Skeletal muscle tissue (tissue), 4 donors: ENCODE data around the gene OAS3. TPM values are rescaled to one million over a fixed set of nuclear protein-coding genes. Genes with fewer than 3 reads are reported as not detected.
"Not testable (repeated sequence)": the region's sequence is repeated elsewhere in the genome, so short reads cannot be mapped to it uniquely, and the experiment has no call there.

Source experiments
- H3K27ac ChIP-seq: one replicate; pipeline ENCODE4 v1.7.0; 2013; ENCODE audit warnings: mild to moderate bottlenecking, low read depth, low read length, inconsistent platforms
- H3K27me3 ChIP-seq, 3 donors: one replicate each; pipeline ENCODE4 v1.7.0; 2013; ENCODE audit warnings: low read length in 3 of 3; ENCODE audit not compliant: control insufficient read depth in 3 of 3, insufficient read depth in 3 of 3
- H3K36me3 ChIP-seq, 3 donors: one replicate each; pipeline ENCODE4 v1.7.0; 2013; ENCODE audit warnings: low read length in 3 of 3; ENCODE audit not compliant: control insufficient read depth in 3 of 3, insufficient read depth in 3 of 3
- H3K4me1 ChIP-seq, 3 donors: one replicate each; pipeline ENCODE4 v1.7.0; 2013; ENCODE audit warnings: low read length in 3 of 3, mild to moderate bottlenecking in 3 of 3; ENCODE audit not compliant: control insufficient read depth in 3 of 3, insufficient read depth in 3 of 3
- H3K4me3 ChIP-seq, 3 donors: one replicate each; pipeline ENCODE4 v1.7.0; 2013; ENCODE audit warnings: low read length in 3 of 3
- H3K9ac ChIP-seq, 3 donors: one replicate each; pipeline ENCODE4 v1.7.0; 2013; ENCODE audit warnings: low read length in 3 of 3, mild to moderate bottlenecking in 3 of 3, moderate library complexity in 2 of 3, low read depth in 1 of 3
- H3K9me3 ChIP-seq, 3 donors: one replicate each; pipeline ENCODE4 v1.7.0; 2013; ENCODE audit warnings: low read length in 3 of 3; ENCODE audit not compliant: control insufficient read depth in 3 of 3
- total RNA-seq: library from RNA; depleted of rRNA; stranded (reverse); fragments of >200 nt; gene quantifications from one replicate; pipeline ENCODE4 v1.2.3, GENCODE V29; 2014
- donor health status: Osteomylitis.

OAS3 gene
- total RNA-seq, 1 donor from 2014 or later, result 6.3 TPM

DNA sequence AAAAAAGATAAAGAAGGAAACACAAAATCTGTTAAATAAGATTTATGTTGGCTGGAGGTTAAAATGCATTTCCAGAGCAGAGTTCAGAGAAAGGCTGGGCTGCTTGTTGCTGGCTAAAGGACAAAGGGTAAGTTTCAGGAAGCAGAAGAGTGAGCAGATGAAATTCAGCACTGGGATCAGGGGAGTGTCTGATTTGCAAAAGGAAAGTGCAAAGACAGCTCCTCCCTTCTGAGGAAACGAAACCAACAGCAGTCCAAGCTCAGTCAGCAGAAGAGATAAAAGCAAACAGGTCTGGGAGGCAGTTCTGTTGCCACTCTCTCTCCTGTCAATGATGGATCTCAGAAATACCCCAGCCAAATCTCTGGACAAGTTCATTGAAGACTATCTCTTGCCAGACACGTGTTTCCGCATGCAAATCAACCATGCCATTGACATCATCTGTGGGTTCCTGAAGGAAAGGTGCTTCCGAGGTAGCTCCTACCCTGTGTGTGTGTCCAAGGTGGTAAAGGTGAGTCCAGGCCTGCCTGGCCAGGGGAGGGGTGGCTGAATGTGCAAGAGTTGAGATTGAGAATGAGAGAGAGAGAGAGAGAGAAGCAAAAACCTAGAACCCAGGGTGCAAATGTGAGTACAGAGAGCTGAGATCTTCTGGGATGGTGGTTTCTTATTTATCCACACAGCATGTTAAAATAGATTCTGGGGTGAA lies 31.4 kb upstream of the OAS3 start, which contains the start of gene OAS1:
Gene OAS1 (plus strand): TSS at position 251 of the 703 bp plus-strand sequence. CDS start 78 bp downstream, at position 329.
- H3K4me1 ChIP-seq, result peaks cover 5 to 9% (median 8%) of the 10 kb centered on the region in 3 donors
- H3K36me3 ChIP-seq, result no peaks in the 10 kb centered on the region
- peak within 1 kb of the TSS; percentile 58 to 83 (median 69) for H3K4me3 ChIP-seq
- H3K9me3 ChIP-seq, result peaks cover 0 to 3% (median 0%) of the 10 kb centered on the region in 3 donors
- H3K27ac ChIP-seq, result peak within 1 kb of the TSS; percentile 32
- H3K27me3 ChIP-seq, result no peaks in the 10 kb centered on the region
- peak within 1 kb of the TSS in 2 of 3 donors; percentile 4 to 70 for H3K9ac ChIP-seq

DNA sequence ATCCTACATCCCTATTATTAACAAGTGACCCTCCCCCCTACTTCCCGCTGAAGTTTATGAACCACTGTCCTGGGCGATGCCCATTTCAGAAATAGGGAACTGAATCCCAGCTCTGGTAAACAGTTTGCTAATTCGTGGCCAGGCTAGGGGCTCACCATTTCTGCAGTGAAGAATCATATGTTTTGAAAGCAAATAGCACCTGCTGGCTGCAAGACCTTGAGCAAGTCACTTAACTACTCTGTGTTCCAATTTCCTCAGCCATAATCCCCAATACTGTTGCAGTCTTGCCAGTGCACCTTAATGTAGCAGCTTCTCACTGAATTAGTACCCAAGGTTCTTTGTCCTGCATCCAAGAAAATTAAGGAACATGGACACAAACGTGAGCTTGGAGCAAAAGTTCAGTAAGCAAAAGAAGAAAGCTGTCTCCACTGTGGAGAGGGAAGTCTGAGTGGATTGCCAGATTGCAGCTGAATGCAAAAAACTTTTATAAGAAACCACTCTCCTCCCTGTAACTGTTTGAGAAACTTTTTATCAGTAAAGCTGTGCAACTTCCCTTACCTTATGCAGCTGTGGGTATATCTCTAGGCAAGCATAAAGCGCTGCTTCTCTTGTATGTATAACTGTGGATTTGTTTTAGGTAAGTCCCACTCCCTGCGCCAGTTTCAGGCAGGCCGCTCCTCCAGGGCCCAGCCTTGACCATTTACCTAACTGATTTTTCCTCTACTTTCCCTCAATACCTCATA lies 30.7 kb upstream of the OAS3 start:
- H3K27me3 ChIP-seq, result no peaks in the 10 kb centered on the region
- peak overlapping the region; percentile 32 for H3K27ac ChIP-seq
- H3K9me3 ChIP-seq, result peaks cover 0 to 6% (median 0%) of the 10 kb centered on the region in 3 donors
- no peak overlapping the region for H3K9ac ChIP-seq
- peak overlapping the region; percentile 58 to 83 (median 69) for H3K4me3 ChIP-seq
- H3K36me3 ChIP-seq, result no peaks in the 10 kb centered on the region
- peaks cover 5 to 9% (median 8%) of the 10 kb centered on the region in 3 donors for H3K4me1 ChIP-seq

DNA sequence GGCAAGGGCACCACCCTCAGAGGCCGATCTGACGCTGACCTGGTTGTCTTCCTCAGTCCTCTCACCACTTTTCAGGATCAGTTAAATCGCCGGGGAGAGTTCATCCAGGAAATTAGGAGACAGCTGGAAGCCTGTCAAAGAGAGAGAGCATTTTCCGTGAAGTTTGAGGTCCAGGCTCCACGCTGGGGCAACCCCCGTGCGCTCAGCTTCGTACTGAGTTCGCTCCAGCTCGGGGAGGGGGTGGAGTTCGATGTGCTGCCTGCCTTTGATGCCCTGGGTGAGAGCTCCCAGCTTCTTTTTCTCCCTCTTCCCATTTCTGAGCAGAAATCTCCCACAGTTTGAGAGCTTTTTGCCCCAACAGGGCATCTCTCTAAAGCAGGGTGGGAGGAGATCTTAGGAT lies 29.7 kb upstream of the OAS3 start:
- no peaks in the 10 kb centered on the region for H3K36me3 ChIP-seq
- H3K9me3 ChIP-seq, result peaks cover 0 to 10% (median 0%) of the 10 kb centered on the region in 3 donors
- H3K4me3 ChIP-seq, result peak overlapping the region in 1 of 3 donors; percentile 36
- no peak overlapping the region for H3K27ac ChIP-seq
- H3K4me1 ChIP-seq, result peaks cover 5 to 9% (median 8%) of the 10 kb centered on the region in 3 donors
- no peak overlapping the region for H3K9ac ChIP-seq
- H3K27me3 ChIP-seq, result no peaks in the 10 kb centered on the region

DNA sequence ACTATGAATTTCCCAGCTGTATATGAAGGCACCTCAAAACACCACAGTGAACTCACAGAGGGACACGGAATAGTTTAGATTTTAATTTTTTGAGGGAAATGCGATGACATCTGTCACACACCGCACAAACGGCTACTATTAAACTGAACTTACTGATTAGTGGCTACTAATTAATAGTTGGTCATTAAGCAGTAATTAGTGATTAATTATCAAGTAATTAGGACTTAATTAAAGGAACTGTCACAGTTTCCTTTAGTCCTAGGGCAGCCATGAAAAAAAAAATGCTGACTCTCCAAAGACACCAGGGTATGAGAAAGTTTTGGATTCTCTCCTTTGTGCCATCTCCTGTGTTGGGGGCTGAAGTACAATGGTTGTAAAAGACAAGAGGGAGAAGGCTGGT lies 28.6 kb upstream of the OAS3 start:
- H3K4me3 ChIP-seq, result no peak overlapping the region
- no peak overlapping the region for H3K27ac ChIP-seq
- H3K9ac ChIP-seq, result no peak overlapping the region
- H3K27me3 ChIP-seq, result no peaks in the 10 kb centered on the region
- H3K36me3 ChIP-seq, result no peaks in the 10 kb centered on the region
- H3K9me3 ChIP-seq, result peaks cover 0 to 10% (median 0%) of the 10 kb centered on the region in 3 donors
- H3K4me1 ChIP-seq, result peaks cover 5 to 9% (median 8%) of the 10 kb centered on the region in 3 donors

DNA sequence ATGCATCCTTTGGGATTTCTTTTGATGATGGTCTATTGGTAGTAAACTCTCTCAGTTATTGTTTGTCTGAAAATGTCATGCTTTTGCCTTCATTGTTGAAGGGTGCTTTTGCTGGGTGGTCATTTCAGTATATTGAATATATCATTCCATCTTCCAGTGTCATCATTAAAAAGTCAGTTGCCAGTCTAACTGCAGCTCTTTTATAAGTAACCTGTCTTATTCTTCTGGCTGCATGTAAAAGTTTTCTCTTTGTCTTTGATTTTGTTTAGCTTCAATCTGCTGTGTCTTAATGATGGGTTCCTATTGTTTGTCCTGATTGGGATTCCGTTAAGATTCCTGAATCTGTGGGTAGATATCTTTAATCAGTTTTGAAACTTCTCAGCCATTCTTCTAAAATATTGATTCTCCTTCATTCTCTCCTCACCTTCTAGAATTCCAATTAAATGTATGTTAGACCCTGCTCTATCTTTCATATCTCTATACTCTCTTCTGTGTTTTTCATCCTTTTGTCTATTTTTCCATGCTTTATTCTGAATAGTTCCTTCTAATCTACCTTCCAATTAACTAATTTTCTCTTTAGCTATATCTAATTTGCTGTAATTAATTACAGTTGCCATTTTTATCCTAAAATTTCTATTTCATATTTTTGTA lies 25.1 kb upstream of the OAS3 start:
- Histone ChIP-seq H3K36me3 (peaks cover 0 to 6% (median 0%) of the 10 kb centered on the region in 3 donors), H3K4me3 (no peak overlapping the region), H3K27me3 (no peaks in the 10 kb centered on the region), H3K4me1 (peaks cover 0 to under 1% (median 0%) of the 10 kb centered on the region in 3 donors), H3K9ac (no peak overlapping the region), H3K27ac (no peak overlapping the region), H3K9me3 (peaks cover 0 to 10% (median 0%) of the 10 kb centered on the region in 3 donors)

DNA sequence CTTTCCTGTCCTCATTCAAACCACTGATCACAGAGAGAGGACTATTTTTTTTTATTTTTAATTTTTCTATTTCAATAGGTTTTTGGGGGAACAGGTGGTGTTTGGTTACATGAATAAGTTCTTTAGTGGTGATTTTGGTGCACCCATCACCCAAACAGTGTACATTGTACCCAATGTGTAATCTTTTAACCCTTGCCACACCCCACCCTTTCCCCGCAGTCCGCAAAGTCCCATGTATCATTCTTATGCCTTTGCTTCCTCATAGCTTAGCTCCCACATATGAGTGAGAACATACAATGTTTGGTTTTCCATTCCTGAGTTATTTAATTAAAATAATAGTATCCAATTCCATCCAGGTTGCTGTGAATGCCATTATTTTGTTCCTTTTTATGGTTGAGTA lies 24.4 kb upstream of the OAS3 start:
- not testable (repeated sequence) for H3K4me1 ChIP-seq, H3K4me3 ChIP-seq, H3K9ac ChIP-seq, H3K27ac ChIP-seq, H3K27me3 ChIP-seq
- Histone ChIP-seq H3K36me3 (peaks cover 0 to 12% (median 0%) of the 10 kb centered on the region in 3 donors), H3K9me3 (peaks cover 0 to 10% (median 0%) of the 10 kb centered on the region in 3 donors)

DNA sequence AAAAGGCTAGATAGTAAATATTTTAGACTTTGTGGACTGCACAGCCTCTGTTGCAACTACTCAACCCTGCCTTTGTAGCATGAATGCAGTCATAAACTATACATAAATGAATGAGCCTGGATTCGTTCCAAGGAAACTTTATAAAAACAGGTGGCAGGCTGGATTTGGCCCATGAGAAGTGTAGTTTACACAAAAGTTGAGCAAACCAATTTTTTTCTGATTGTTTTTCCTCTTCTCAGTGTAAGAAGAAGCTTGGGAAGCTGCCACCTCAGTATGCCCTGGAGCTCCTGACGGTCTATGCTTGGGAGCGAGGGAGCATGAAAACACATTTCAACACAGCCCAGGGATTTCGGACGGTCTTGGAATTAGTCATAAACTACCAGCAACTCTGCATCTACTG lies 22.0 kb upstream of the OAS3 start:
- Histone ChIP-seq H3K27ac (no peak overlapping the region), H3K4me3 (no peak overlapping the region), H3K9me3 (peaks cover 0 to 9% (median 0%) of the 10 kb centered on the region in 3 donors), H3K4me1 (no peaks in the 10 kb centered on the region), H3K9ac (no peak overlapping the region), H3K36me3 (peaks cover 0 to 17% (median 0%) of the 10 kb centered on the region in 3 donors), H3K27me3 (no peaks in the 10 kb centered on the region)

DNA sequence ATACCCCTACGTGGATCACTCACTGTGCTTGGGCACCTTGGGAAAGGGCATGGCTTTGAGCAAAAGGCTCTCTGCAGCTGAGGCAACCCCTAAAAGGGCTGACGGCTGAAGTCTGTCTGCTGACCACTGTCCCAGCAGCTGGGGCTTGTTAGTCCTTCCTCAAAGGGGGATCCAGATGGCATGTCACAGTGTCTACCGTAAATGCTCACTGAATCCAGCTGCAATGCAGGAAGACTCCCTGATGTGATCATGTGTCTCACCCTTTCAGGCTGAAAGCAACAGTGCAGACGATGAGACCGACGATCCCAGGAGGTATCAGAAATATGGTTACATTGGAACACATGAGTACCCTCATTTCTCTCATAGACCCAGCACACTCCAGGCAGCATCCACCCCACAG lies 19.2 kb upstream of the OAS3 start:
- peaks cover 0 to 17% (median 0%) of the 10 kb centered on the region in 3 donors for H3K36me3 ChIP-seq
- no peaks in the 10 kb centered on the region for H3K27me3 ChIP-seq
- H3K4me1 ChIP-seq, result no peaks in the 10 kb centered on the region
- no peaks in the 10 kb centered on the region for H3K9me3 ChIP-seq
- H3K9ac ChIP-seq, result no peak overlapping the region
- no peak overlapping the region for H3K4me3 ChIP-seq
- no peak overlapping the region for H3K27ac ChIP-seq

DNA sequence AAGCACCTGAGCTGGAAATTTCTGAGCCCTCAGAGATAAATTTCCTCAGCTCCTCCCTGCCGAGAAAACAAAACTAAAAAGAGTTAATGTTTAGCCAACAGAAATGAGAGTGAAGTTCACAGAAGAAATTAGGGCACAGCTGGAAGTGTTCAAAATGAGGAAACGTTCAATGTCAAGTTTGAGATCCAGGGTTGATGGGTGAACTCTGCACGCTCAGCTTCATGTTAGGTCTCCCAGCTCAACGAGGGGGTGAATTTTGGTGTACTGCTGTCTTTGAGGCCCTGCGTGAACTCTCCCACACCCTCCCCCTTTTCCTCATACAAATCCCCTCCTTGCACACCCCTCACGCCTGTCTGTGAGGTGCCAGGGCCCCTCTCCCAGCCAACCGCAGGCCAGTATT lies 13.3 kb upstream of the OAS3 start:
- no peaks in the 10 kb centered on the region for H3K27me3 ChIP-seq
- no peak overlapping the region for H3K9ac ChIP-seq
- H3K4me1 ChIP-seq, result no peaks in the 10 kb centered on the region
- no peak overlapping the region for H3K27ac ChIP-seq
- peaks cover 0 to 7% (median 0%) of the 10 kb centered on the region in 3 donors for H3K9me3 ChIP-seq
- H3K36me3 ChIP-seq, result no peaks in the 10 kb centered on the region
- H3K4me3 ChIP-seq, result no peak overlapping the region
